ENCODE results near the gene SEMA3B. TPM values are rescaled to one million over a fixed set of nuclear protein-coding genes. Genes with fewer than 3 reads are reported as not detected.

The SEMA3B gene
- total and polyA plus RNA-seq, 9 of the 15 experiments (the other 6 are each of a cell fraction or from before 2014, with no cell fraction given) = 0.03 to 1.8 (median 0.55) TPM; not detected in 1

GRCh38 chr3:50255251-50255615 lies 13.7 kb upstream of the SEMA3B start:
- in situ Hi-C loops (cut with MboI) = no loop called here
- TF ChIP-seq FOS (IDR thresholded peaks at IDR 0.05; ENCODE audit: extremely low read depth, insufficient read length) (no peak), PHF8 (IDR thresholded peaks at IDR 0.05; ENCODE audit: borderline replicate concordance, low read length) (no peak), HDAC1 (IDR thresholded peaks at IDR 0.05) (no peak), ETS2 (tag; IDR thresholded peaks at IDR 0.05; ENCODE audit: borderline replicate concordance, poor library complexity, severe bottlenecking) (no peak), SFPQ (IDR thresholded peaks at IDR 0.05; ENCODE audit: low read depth, low read length) (no peak), ADNP (tag; IDR thresholded peaks at IDR 0.05) (no peak), ELK1 (CRISPR knock-in tag; IDR thresholded peaks at IDR 0.05) (no peak), NFATC3 (IDR thresholded peaks at IDR 0.05) (no peak), MLX (CRISPR knock-in tag; conservative IDR thresholded peaks at IDR 0.05) (no peak), NR2F6 (CRISPR knock-in tag; IDR thresholded peaks at IDR 0.05) (no peak)
- ATAC-seq (no peak), FAIRE-seq (no peak), DNase-seq (ENCODE audit: extremely low read depth in 1 of 4, low spot score in 3 of 4) (no peak)
- BruUV-seq (replicated peaks) = no TSS peak
- POLR2A ChIA-PET = no interaction called here
- H3K27ac ChIP-seq (ENCODE audit: extremely low read depth, low read depth, low read length) = no peak overlapping the region
- H3K4me3 ChIP-seq = no peak overlapping the region
- H2AFZ ChIP-seq (ENCODE audit: low read depth, low read length) = no peak overlapping the region
- peak overlapping the region in 1 of 2 experiments; percentile 17; a peak in 1 of 4 replicates for H3K9ac ChIP-seq (ENCODE audit: insufficient read depth in 1 of 2, low read depth in 2 of 2, low read length in 2 of 2)
- 93% methylated on average over 6 of the region's 9 CpGs for WGBS (ENCODE audit: insufficient coverage, low coverage, missing lambda C conversion rate)
- H3K79me2 ChIP-seq (ENCODE audit: control insufficient read depth, insufficient read depth, low read length) = no peaks in the 10 kb centered on the region; the same call in 2 of the 3 replicates
- H3K9me1 ChIP-seq (ENCODE audit: control insufficient read depth, insufficient read depth, low read length) = no peaks in the 10 kb centered on the region
- no peaks in the 10 kb centered on the region for H3K27me3 ChIP-seq (ENCODE audit: control insufficient read depth in 2 of 2, insufficient read depth in 2 of 2, low read length in 2 of 2)
- H3K36me3 ChIP-seq (ENCODE audit: control insufficient read depth, insufficient read depth, low read length) = peaks cover 30% of the 10 kb centered on the region; the same call in 2 of the 3 replicates
- no peak overlapping the region for H3K4me2 ChIP-seq (ENCODE audit: insufficient read depth, low read length)
- intact Hi-C loops (cut with micrococcal nuclease) = no loop called here
- peaks cover 4% of the 10 kb centered on the region; the same call in 1 of the 2 replicates for H3K9me3 ChIP-seq (replicated peaks; ENCODE audit: control insufficient read depth, insufficient read depth, low read depth, low read length)
- H4K20me1 ChIP-seq (replicated peaks; ENCODE audit: control insufficient read depth, insufficient read depth, low read length) = no peaks in the 10 kb centered on the region
- CTCF ChIA-PET (ENCODE audit: low intra/inter-chr PET ratio) = no interaction called here
- peaks cover 0 to 31% of the 10 kb centered on the region in 2 experiments; a peak in 2 of 5 replicates for H3K4me1 ChIP-seq (replicated peaks in 1 of 2; ENCODE audit: control insufficient read depth in 2 of 2, insufficient read depth in 2 of 2, low read length in 2 of 2)
